H1 (cell line): Measurements from ENCODE around the gene KCNMA1. TPM values are rescaled to one million over a fixed set of nuclear protein-coding genes. Genes with fewer than 3 reads are reported as not detected.

ENCODE experiments used
- CTCF ChIA-PET: fragments of 300-600 bp; sonication (Branson Sonifier 250); formaldehyde crosslinking; loops from one replicate; lab custom pipeline; 2021; ENCODE audit not compliant: partially characterized antibody; lab: Charles Lee
- POLR2A ChIA-PET: fragments of 300-600 bp; sonication (Branson Sonifier 250); formaldehyde crosslinking; loops from one replicate; lab custom pipeline; 2021; ENCODE audit warnings: inconsistent platforms; ENCODE audit not compliant: partially characterized antibody; lab: Charles Lee
- DNase-seq, 2 experiments: peaks; one replicate each; pipeline versions ENCODE4 v3.0.0 to v3.0.0-alpha.2; 2010 to 2022; ENCODE audit warnings: low spot score in 2 of 2, low read depth in 1 of 2, mixed read lengths in 1 of 2
- FAIRE-seq: peaks from 2 replicates; lab custom pipeline; 2011; peaks lifted over from hg19 to GRCh38; lab: Jason Lieb, UNC
- H2AFZ ChIP-seq: 2 replicates; pipeline ENCODE4 v1.8.1; 2012; ENCODE audit warnings: low read length, inconsistent platforms
- H2AK5ac ChIP-seq: 2 replicates; pipeline ENCODE4 v1.6.1; 2013; ENCODE audit warnings: low read depth, low read length
- H2BK120ac ChIP-seq: replicated peaks from 2 replicates; pipeline ENCODE3; 2013; ENCODE audit warnings: low read depth, low read length, inconsistent platforms
- H2BK12ac ChIP-seq: 2 replicates; pipeline ENCODE4 v1.6.1; 2013; ENCODE audit warnings: low read depth, low read length
- H2BK15ac ChIP-seq: 2 replicates; pipeline ENCODE4 v1.6.1; 2013; ENCODE audit warnings: low read length
- H2BK20ac ChIP-seq: 2 replicates; pipeline ENCODE4 v1.6.1; 2013; ENCODE audit warnings: low read length
- H2BK5ac ChIP-seq: 2 replicates; pipeline ENCODE4 v1.6.1; 2013; ENCODE audit warnings: low read depth, low read length
- H3K14ac ChIP-seq: 2 replicates; pipeline ENCODE4 v1.6.1; 2013; ENCODE audit warnings: inconsistent platforms; ENCODE audit not compliant: insufficient read length
- H3K18ac ChIP-seq: 2 replicates; pipeline ENCODE4 v1.6.1; 2013; ENCODE audit warnings: low read length; ENCODE audit errors: extremely low read depth
- H3K23ac ChIP-seq: 2 replicates; pipeline ENCODE4 v1.6.1; 2013; ENCODE audit warnings: inconsistent platforms; ENCODE audit not compliant: insufficient read length
- H3K23me2 ChIP-seq: 2 replicates; pipeline ENCODE4 v1.6.1; 2013; ENCODE audit warnings: low read depth, low read length
- H3K27ac ChIP-seq: 2 replicates; pipeline ENCODE4 v1.6.1; 2011; ENCODE audit warnings: low read depth, low read length, inconsistent platforms
- H3K27me3 ChIP-seq, 4 experiments: replicated peaks in 1 of 4; 1 replicate in 1 of 4; 2 replicates in 3 of 4; pipeline versions ENCODE4 v1.6.1 to v1.8.1; 2011 to 2013; ENCODE audit warnings: low read length in 3 of 4, mild to moderate bottlenecking in 3 of 4, inconsistent platforms in 2 of 4, mixed read lengths in 2 of 4, moderate library complexity in 1 of 4; ENCODE audit not compliant: control insufficient read depth in 3 of 4, insufficient read depth in 3 of 4; ENCODE audit errors: extremely low read depth in 1 of 4
- H3K36me3 ChIP-seq, 4 experiments: 2 replicates each; pipeline versions ENCODE4 v1.6.1 to v1.8.1; 2011 to 2013; ENCODE audit warnings: mild to moderate bottlenecking in 4 of 4, low read length in 3 of 4, moderate library complexity in 2 of 4, control low read depth in 1 of 4, inconsistent platforms in 1 of 4; ENCODE audit not compliant: insufficient read depth in 4 of 4, control insufficient read depth in 2 of 4
- H3K4ac ChIP-seq: replicated peaks from 2 replicates; pipeline ENCODE3; 2013; ENCODE audit warnings: low read length, low read depth, mixed read lengths, inconsistent platforms; ENCODE audit not compliant: insufficient read length
- H3K4me1 ChIP-seq, 4 experiments: replicated peaks in 1 of 4; 1 replicate in 1 of 4; 2 replicates in 3 of 4; pipeline versions ENCODE4 v1.6.1 to v1.8.1; 2011 to 2013; ENCODE audit warnings: low read length in 3 of 4, inconsistent platforms in 2 of 4, mixed read lengths in 1 of 4; ENCODE audit not compliant: insufficient read depth in 4 of 4, control insufficient read depth in 3 of 4
- H3K4me2 ChIP-seq, 2 experiments: 2 replicates each; pipeline versions ENCODE4 v1.6.1 to v1.8.1; 2011 to 2013; ENCODE audit warnings: low read depth in 2 of 2, low read length in 2 of 2, control low read depth in 1 of 2, inconsistent platforms in 1 of 2, mild to moderate bottlenecking in 1 of 2; ENCODE audit not compliant: insufficient read depth in 1 of 2
- H3K4me3 ChIP-seq, 4 experiments: fragments of 200-600, 300-600 bp in 1 of 4; sonication (generic), shearing (Covaris generic), sonication (Bioruptor Twin) in 1 of 4; 2 replicates each; pipeline versions ENCODE4 v1.5.1 to v1.8.1; 2011 to 2016; ENCODE audit warnings: low read length in 4 of 4, low read depth in 3 of 4, control low read depth in 2 of 4, inconsistent platforms in 2 of 4, mild to moderate bottlenecking in 2 of 4, mixed read lengths in 1 of 4, moderate library complexity in 1 of 4; ENCODE audit not compliant: insufficient read depth in 2 of 4; ENCODE audit errors: extremely low read depth in 1 of 4
- H3K56ac ChIP-seq: replicated peaks from 2 replicates; pipeline ENCODE3; 2013; ENCODE audit warnings: low read depth, mild to moderate bottlenecking, mixed read lengths, low read length, inconsistent platforms; ENCODE audit not compliant: insufficient read length
- H3K79me1 ChIP-seq: 2 replicates; pipeline ENCODE4 v1.6.1; 2013; ENCODE audit warnings: low read depth, low read length, control low read depth
- H3K79me2 ChIP-seq, 2 experiments: 2 replicates each; pipeline versions ENCODE4 v1.6.1 to v1.8.1; 2012 to 2013; ENCODE audit warnings: low read length in 2 of 2, mild to moderate bottlenecking in 2 of 2, inconsistent platforms in 1 of 2; ENCODE audit not compliant: insufficient read depth in 2 of 2, control insufficient read depth in 1 of 2
- H3K9ac ChIP-seq, 4 experiments: replicated peaks in 1 of 4; 1 replicate in 1 of 4; 2 replicates in 3 of 4; pipeline versions ENCODE4 v1.6.1 to v1.8.1; 2011 to 2013; ENCODE audit warnings: low read depth in 3 of 4, low read length in 3 of 4, control low read depth in 2 of 4, mild to moderate bottlenecking in 2 of 4, moderate library complexity in 2 of 4, inconsistent platforms in 1 of 4; ENCODE audit errors: extremely low read depth in 1 of 4
- H3K9me3 ChIP-seq, 2 experiments: 2 replicates each; pipeline versions ENCODE4 v1.6.1 to v1.8.1; 2012 to 2013; ENCODE audit warnings: mild to moderate bottlenecking in 2 of 2, moderate library complexity in 2 of 2, control low read depth in 1 of 2, inconsistent platforms in 1 of 2, low read depth in 1 of 2, low read length in 1 of 2, mixed read lengths in 1 of 2; ENCODE audit not compliant: insufficient read depth in 2 of 2
- H4K20me1 ChIP-seq, 2 experiments: replicated peaks in 1 of 2; 2 replicates each; pipeline versions ENCODE3 to v1.8.1; 2011 to 2013; ENCODE audit warnings: inconsistent platforms in 2 of 2, low read length in 2 of 2, mild to moderate bottlenecking in 1 of 2; ENCODE audit not compliant: insufficient read depth in 2 of 2, control insufficient read depth in 1 of 2
- H4K5ac ChIP-seq: 2 replicates; pipeline ENCODE4 v1.6.1; 2013; ENCODE audit warnings: low read length, low read depth, mixed read lengths, inconsistent platforms; ENCODE audit not compliant: insufficient read length
- H4K8ac ChIP-seq: 2 replicates; pipeline ENCODE4 v1.8.0; 2013; ENCODE audit warnings: mild to moderate bottlenecking, moderate library complexity, low read length, inconsistent platforms; ENCODE audit not compliant: insufficient read depth; ENCODE audit errors: extremely low read depth
- H4K91ac ChIP-seq: replicated peaks from 2 replicates; pipeline ENCODE3; 2013; ENCODE audit warnings: low read length, mixed read lengths, inconsistent platforms; ENCODE audit not compliant: insufficient read length
- CBX5 ChIP-seq: fragments of 300-800, 300-1000 bp; sonication (generic); IDR thresholded peaks from 2 replicates; pipeline ENCODE4 v1.7.1; 2016; ENCODE audit warnings: antibody characterized with exemption, low read length, low read depth
- CTBP2 ChIP-seq: IDR thresholded peaks from 2 replicates; pipeline ENCODE4 v1.7.0; 2011; ENCODE audit warnings: borderline replicate concordance, mild to moderate bottlenecking, moderate library complexity, mixed read lengths, low read length; ENCODE audit not compliant: insufficient read depth, insufficient read length
- EGR1 ChIP-seq: IDR thresholded peaks from 2 replicates; pipeline ENCODE4 v1.6.1; 2011; ENCODE audit warnings: low read depth, low read length, borderline replicate concordance
- HDAC6 ChIP-seq: IDR thresholded peaks from one replicate; pipeline ENCODE4 v1.7.1; 2012; ENCODE audit warnings: low read depth, mild to moderate bottlenecking, inconsistent platforms, low read length, moderate library complexity
- RAD21 ChIP-seq, 2 experiments: IDR thresholded peaks in 1 of 2; conservative IDR thresholded peaks in 1 of 2; 2 replicates each; pipeline ENCODE4 v1.6.1; 2011; ENCODE audit warnings: low read depth in 2 of 2, low read length in 2 of 2, improper control_type of control experiment in 1 of 2, inconsistent platforms in 1 of 2, mild to moderate bottlenecking in 1 of 2, moderate library complexity in 1 of 2
- RXRA ChIP-seq: IDR thresholded peaks from 2 replicates; pipeline ENCODE4 v1.6.1; 2011; ENCODE audit warnings: low read depth, mild to moderate bottlenecking, low read length, moderate library complexity; ENCODE audit not compliant: insufficient read depth
- SIRT6 ChIP-seq: IDR thresholded peaks from one replicate; pipeline ENCODE4 v1.7.1; 2012; ENCODE audit warnings: low read length, inconsistent platforms
- WGBS, 2 experiments: shearing (Covaris generic) in 1 of 2; methylation state at CpG; one replicate each; pipeline versions ENCODE4 v1.1.6 to v1.1.7; 2013 to 2015; ENCODE audit warnings: low lambda C conversion rate in 2 of 2, mixed read lengths in 2 of 2, inconsistent platforms in 1 of 2, low coverage in 1 of 2, missing lambda C conversion rate in 1 of 2; ENCODE audit not compliant: insufficient replicate concordance in 2 of 2, insufficient coverage in 1 of 2, insufficient read length in 1 of 2; ENCODE audit errors: extremely low coverage in 1 of 2, missing lambda C conversion rate in 1 of 2; 5-methylcytosine and 5-hydroxymethylcytosine counted together
- polyA plus RNA-seq, 7 experiments: library from polyadenylated mRNA; depleted of rRNA in 3 of 7; stranded (reverse) in 5 of 7; unstranded in 2 of 7; fragments of >200 nt in 5 of 7; fragments of 200-250 nt in 2 of 7; gene quantifications; 1 replicate in 5 of 7; 2 replicates in 1 of 7; 4 replicates in 1 of 7; pipeline versions ENCODE4 v1.2.1 to v1.2.3, GENCODE V29; 2011 to 2013; ENCODE audit warnings: missing spikeins in 2 of 7, mixed read lengths in 2 of 7
- total RNA-seq: library from RNA; stranded (reverse); fragmentation: NEBNext Ultra II Directional; extraction: Animal tissue kit (Norgen Biotek cat#: 25700); gene quantifications from 2 replicates; pipeline ENCODE4 v1.2.1, GENCODE V29; 2021
- TF ChIP-seq, protein P1 (sequence below), 3 experiments: IDR thresholded peaks; 1 replicate in 2 of 3; 2 replicates in 1 of 3; pipeline versions ENCODE4 v1.5.1 to v1.6.1; 2011; ENCODE audit warnings: low read length in 3 of 3, mild to moderate bottlenecking in 3 of 3, inconsistent platforms in 2 of 3, low read depth in 1 of 3, moderate library complexity in 1 of 3; ENCODE audit not compliant: insufficient read depth in 1 of 3; ENCODE audit errors: control extremely low read depth in 1 of 3

Gene KCNMA1
- total and polyA plus RNA-seq, 2 of the 8 experiments (the other 6 are each of a cell fraction or from before 2014, with no cell fraction given): 10.2 to 11.1 TPM

DNA sequence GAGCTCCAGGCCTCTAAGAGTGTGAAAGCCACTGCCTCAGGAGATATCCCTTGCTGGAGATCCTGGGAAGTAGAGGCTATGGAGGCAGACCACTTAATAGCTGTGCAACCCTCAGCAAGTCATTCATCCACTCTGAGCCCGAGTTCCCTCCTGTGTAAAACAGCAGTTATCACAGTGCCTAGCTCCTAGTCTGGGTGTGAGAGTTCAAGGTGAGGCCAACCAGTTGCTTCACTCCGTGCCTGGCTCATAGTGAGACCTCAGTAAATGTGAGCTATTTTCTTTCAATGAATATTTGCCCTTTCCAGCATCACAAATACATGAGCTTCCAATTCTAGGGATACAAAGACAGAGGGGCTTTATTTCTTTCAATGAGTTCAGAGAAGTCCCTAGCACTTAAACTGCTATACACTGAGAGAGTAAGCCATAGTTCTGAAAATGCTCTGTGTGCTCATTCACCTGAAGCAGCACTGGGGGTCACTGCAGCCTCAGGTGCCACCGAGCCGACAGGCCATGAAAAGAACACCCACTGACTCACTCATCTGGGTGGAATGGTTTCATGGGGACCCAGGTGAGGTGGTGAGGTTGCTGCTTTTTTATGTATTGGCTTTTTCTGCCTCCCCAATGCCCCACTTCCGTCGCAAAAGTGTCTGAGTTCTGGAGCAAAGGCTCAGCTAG lies 259.8 kb downstream of the KCNMA1 start:
- Histone ChIP-seq H3K9ac (no peak overlapping the region), H3K23me2 (no peaks in the 10 kb centered on the region), H4K20me1 (no peaks in the 10 kb centered on the region), H3K27me3 (no peaks in the 10 kb centered on the region), H3K23ac (no peak overlapping the region), H3K14ac (no peak overlapping the region), H2BK15ac (no peak overlapping the region), H4K91ac (no peak overlapping the region), H3K18ac (no peak overlapping the region), H3K36me3 (no peaks in the 10 kb centered on the region), H3K4me3 (no peak overlapping the region), H4K8ac (no peak overlapping the region), H3K79me1 (no peaks in the 10 kb centered on the region), H2BK20ac (no peak overlapping the region), H2BK5ac (no peak overlapping the region), H2AK5ac (no peak overlapping the region), H2BK120ac (no peak overlapping the region), H3K56ac (no peak overlapping the region), H4K5ac (no peak overlapping the region), H3K4me1 (no peaks in the 10 kb centered on the region), H2AFZ (no peak overlapping the region), H3K9me3 (no peaks in the 10 kb centered on the region), H3K79me2 (no peaks in the 10 kb centered on the region), H3K4me2 (no peak overlapping the region), H3K27ac (no peak overlapping the region), H2BK12ac (no peak overlapping the region), H3K4ac (no peak overlapping the region)
- FAIRE-seq: no peak
- POLR2A ChIA-PET: no interaction called here
- DNase-seq: no peak
- WGBS, 2 experiments: 67% methylated on average over 6 of the region's 6 CpGs; no CpG with 5 or more reads in 1 of the 2 experiments
- CTCF ChIA-PET: interaction anchor here (0.7 to 2.4 kb wide), 41 partner anchors 9 to 334 kb away, joined by 3 to 13 read pairs (median 4); partner anchors contain the start of gene KCNMA1
- TF ChIP-seq RXRA (no peak), EGR1 (no peak), SIRT6 (no peak), CBX5 (no peak), CTBP2 (no peak), HDAC6 (no peak), RAD21 (IDR thresholded peaks at IDR 0.05 in 1 of 2, conservative IDR thresholded peaks at IDR 0.05 in 1 of 2; ENCODE audit: low read depth in 2 of 2, low read length in 2 of 2) (peak; percentile 81 to 85)
- TF ChIP-seq, protein P1, sequence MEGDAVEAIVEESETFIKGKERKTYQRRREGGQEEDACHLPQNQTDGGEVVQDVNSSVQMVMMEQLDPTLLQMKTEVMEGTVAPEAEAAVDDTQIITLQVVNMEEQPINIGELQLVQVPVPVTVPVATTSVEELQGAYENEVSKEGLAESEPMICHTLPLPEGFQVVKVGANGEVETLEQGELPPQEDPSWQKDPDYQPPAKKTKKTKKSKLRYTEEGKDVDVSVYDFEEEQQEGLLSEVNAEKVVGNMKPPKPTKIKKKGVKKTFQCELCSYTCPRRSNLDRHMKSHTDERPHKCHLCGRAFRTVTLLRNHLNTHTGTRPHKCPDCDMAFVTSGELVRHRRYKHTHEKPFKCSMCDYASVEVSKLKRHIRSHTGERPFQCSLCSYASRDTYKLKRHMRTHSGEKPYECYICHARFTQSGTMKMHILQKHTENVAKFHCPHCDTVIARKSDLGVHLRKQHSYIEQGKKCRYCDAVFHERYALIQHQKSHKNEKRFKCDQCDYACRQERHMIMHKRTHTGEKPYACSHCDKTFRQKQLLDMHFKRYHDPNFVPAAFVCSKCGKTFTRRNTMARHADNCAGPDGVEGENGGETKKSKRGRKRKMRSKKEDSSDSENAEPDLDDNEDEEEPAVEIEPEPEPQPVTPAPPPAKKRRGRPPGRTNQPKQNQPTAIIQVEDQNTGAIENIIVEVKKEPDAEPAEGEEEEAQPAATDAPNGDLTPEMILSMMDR (IDR thresholded peaks at IDR 0.05; ENCODE audit: control extremely low read depth in 1 of 3, insufficient read depth in 1 of 3, low read depth in 1 of 3, low read length in 3 of 3): peak; percentile 42 to 56 (median 44)
